ENCODE measurements around the gene BRINP1.

BRINP1 gene

GRCh38 chr9:119273325-119273904, 95.8 kb downstream of the BRINP1 start:
- no peak for TF ChIP-seq CTCF (IDR thresholded peaks at IDR 0.05)

GRCh38 chr9:119272500-119273211, 96.6 kb downstream of the BRINP1 start:
- no peak for TF ChIP-seq CTCF (IDR thresholded peaks at IDR 0.05)

- no peak for TF ChIP-seq CTCF (IDR thresholded peaks at IDR 0.05)
Measured at GRCh38 chr9:119268985-119269384, 100.2 kb downstream of the BRINP1 start.

GRCh38 chr9:119264165-119264564, 105.1 kb downstream of the BRINP1 start:
- TF ChIP-seq CTCF (IDR thresholded peaks at IDR 0.05): no peak

- TF ChIP-seq CTCF (IDR thresholded peaks at IDR 0.05): no peak
Measured at GRCh38 chr9:119257592-119257991, 111.6 kb downstream of the BRINP1 start.

- no peak for TF ChIP-seq CTCF (IDR thresholded peaks at IDR 0.05)
Measured at GRCh38 chr9:119255116-119255515, 114.1 kb downstream of the BRINP1 start.

- no peak for TF ChIP-seq CTCF (IDR thresholded peaks at IDR 0.05)
Measured at GRCh38 chr9:119252671-119253299, 116.5 kb downstream of the BRINP1 start.

Data from LNCAP (cell line).